Endothelial cell of umbilical vein (primary cell): ENCODE data around the gene GLT8D1. TPM values are rescaled to one million over a fixed set of nuclear protein-coding genes. Genes with fewer than 3 reads are reported as not detected.

ENCODE experiments used
- BruUV-seq: library from RNA; stranded (reverse); fragments of 400-500 nt; replicated peaks from 2 replicates; lab custom pipeline; 2021; lab: Mats Ljungman, UMichigan
- CTCF ChIA-PET: fragments of 300-600, 350-600 bp; sonication (Branson Sonifier 250); formaldehyde crosslinking; loops from one replicate; lab custom pipeline; 2021; ENCODE audit warnings: antibody characterized with exemption, inconsistent platforms; lab: Charles Lee
- POLR2A ChIA-PET: fragments of 300-600, 350-600 bp; sonication (Branson Sonifier 250); formaldehyde crosslinking; loops from one replicate; lab custom pipeline; 2021; ENCODE audit warnings: antibody characterized with exemption, inconsistent platforms; lab: Charles Lee
- DNase-seq: peaks from one replicate; pipeline ENCODE4 v3.0.0-alpha.2; 2011; ENCODE audit warnings: low read depth, low spot score
- FAIRE-seq: peaks from 2 replicates; lab custom pipeline; 2011; peaks lifted over from hg19 to GRCh38; lab: Jason Lieb, UNC
- H2AFZ ChIP-seq: 2 replicates; pipeline ENCODE4 v1.6.0; 2012; ENCODE audit warnings: low read depth, low read length, control low read depth, inconsistent platforms
- H3K27ac ChIP-seq: 2 replicates; pipeline ENCODE4 v1.5.1; 2011; ENCODE audit warnings: low read depth, mild to moderate bottlenecking, control low read depth, low read length, moderate library complexity; ENCODE audit not compliant: insufficient read depth
- H3K27me3 ChIP-seq, 2 experiments: 2 replicates each; pipeline versions ENCODE4 v1.6.0 to v1.6.1; 2011; ENCODE audit warnings: low read length in 2 of 2, mixed read lengths in 1 of 2; ENCODE audit not compliant: control insufficient read depth in 2 of 2, insufficient read depth in 2 of 2
- H3K36me3 ChIP-seq, 2 experiments: 2 replicates in 1 of 2; 3 replicates in 1 of 2; pipeline ENCODE4 v1.5.1; 2011; ENCODE audit warnings: low read length in 2 of 2, mild to moderate bottlenecking in 1 of 2, moderate library complexity in 1 of 2; ENCODE audit not compliant: control insufficient read depth in 2 of 2, insufficient read depth in 2 of 2; ENCODE audit errors: extremely low read depth in 1 of 2
- H3K4me1 ChIP-seq: 3 replicates; pipeline ENCODE4 v1.5.1; 2011; ENCODE audit warnings: mild to moderate bottlenecking, low read length; ENCODE audit not compliant: control insufficient read depth, insufficient read depth; ENCODE audit errors: extremely low read depth
- H3K4me2 ChIP-seq: 2 replicates; pipeline ENCODE4 v1.6.1; 2011; ENCODE audit warnings: low read length, control low read depth, mixed read lengths; ENCODE audit not compliant: insufficient read depth
- H3K4me3 ChIP-seq, 3 experiments: fragments of 200-600 bp in 1 of 3; sonication (generic), shearing (Covaris generic) in 1 of 3; replicated peaks in 1 of 3; 2 replicates each; pipeline ENCODE4 v1.5.1; 2011 to 2016; ENCODE audit warnings: control low read depth in 3 of 3, low read length in 3 of 3, mild to moderate bottlenecking in 2 of 3, inconsistent platforms in 1 of 3, low read depth in 1 of 3, moderate library complexity in 1 of 3; ENCODE audit not compliant: insufficient read depth in 1 of 3
- H3K79me2 ChIP-seq: 2 replicates; pipeline ENCODE4 v1.6.0; 2012; ENCODE audit warnings: low read length, inconsistent platforms; ENCODE audit not compliant: control insufficient read depth, insufficient read depth
- H3K9ac ChIP-seq: replicated peaks from 2 replicates; pipeline ENCODE3; 2011; ENCODE audit warnings: low read length, control low read depth; ENCODE audit not compliant: insufficient read depth; ENCODE audit errors: extremely low read depth
- H3K9me1 ChIP-seq: replicated peaks from 3 replicates; pipeline ENCODE4 v1.6.0; 2011; ENCODE audit warnings: mild to moderate bottlenecking, low read length; ENCODE audit not compliant: control insufficient read depth, insufficient read depth; ENCODE audit errors: extremely low read depth
- H3K9me3 ChIP-seq: replicated peaks from 2 replicates; pipeline ENCODE4 v1.5.1; 2012; ENCODE audit warnings: low read length, inconsistent platforms; ENCODE audit not compliant: control insufficient read depth, insufficient read depth
- H4K20me1 ChIP-seq: replicated peaks from 2 replicates; pipeline ENCODE3; 2011; ENCODE audit warnings: mild to moderate bottlenecking, low read length; ENCODE audit not compliant: control insufficient read depth, insufficient read depth; ENCODE audit errors: extremely low read depth
- EZH2 ChIP-seq: IDR thresholded peaks from 2 replicates; pipeline ENCODE4 v1.6.1; 2012; ENCODE audit warnings: borderline replicate concordance, low read depth, mild to moderate bottlenecking, moderate library complexity, low read length, inconsistent platforms; ENCODE audit not compliant: severe bottlenecking
- FOS ChIP-seq: IDR thresholded peaks from 2 replicates; pipeline ENCODE4 v1.6.1; 2011; ENCODE audit warnings: mild to moderate bottlenecking, low read length, moderate library complexity, borderline replicate concordance; ENCODE audit not compliant: insufficient read depth
- GATA2 ChIP-seq: IDR thresholded peaks from 2 replicates; pipeline ENCODE4 v1.7.0; 2011; ENCODE audit warnings: low read depth, mild to moderate bottlenecking, moderate library complexity, mixed read lengths, low read length; ENCODE audit not compliant: insufficient read length, insufficient read depth
- JUN ChIP-seq: IDR thresholded peaks from 2 replicates; pipeline ENCODE4 v1.6.1; 2011; ENCODE audit warnings: borderline replicate concordance, low read depth; ENCODE audit not compliant: insufficient read length, insufficient read depth
- MAX ChIP-seq: IDR thresholded peaks from 2 replicates; pipeline ENCODE4 v1.6.1; 2011; ENCODE audit not compliant: insufficient read depth, insufficient read length
- MYC ChIP-seq: IDR thresholded peaks from one replicate; pipeline ENCODE4 v1.6.1; 2011; ENCODE audit warnings: mild to moderate bottlenecking, low read depth, low read length
- POLR2A ChIP-seq: IDR thresholded peaks from 2 replicates; pipeline ENCODE4 v1.6.1; 2012; ENCODE audit warnings: low read depth, mild to moderate bottlenecking, control low read depth, low read length
- POLR2AphosphoS5 ChIP-seq: IDR thresholded peaks from 2 replicates; pipeline ENCODE4 v1.6.1; 2012; ENCODE audit warnings: low read depth, mild to moderate bottlenecking, control low read depth, low read length, moderate library complexity; ENCODE audit not compliant: insufficient read depth
- dilution Hi-C: fragments of 300-500 bp; cut with MboI; formaldehyde crosslinking; loops from one replicate; pipeline ENCODE4 v1.15.0; 2019; ENCODE audit warnings: low sequenced_read_pairs; ENCODE audit not compliant: extremely low pct_ligation_motif_present
- intact Hi-C: fragments of 100-400 bp; cut with micrococcal nuclease; formaldehyde crosslinking; loops from one replicate; pipeline ENCODE4 v1.10.0; 2022
- polyA plus RNA-seq, 4 experiments: library from polyadenylated mRNA; depleted of rRNA in 3 of 4; stranded (reverse) in 3 of 4; unstranded in 1 of 4; fragments of >200 nt; gene quantifications; 2 replicates each; pipeline versions ENCODE4 v1.2.1 to v1.2.3, GENCODE V29; 2011 to 2012; ENCODE audit warnings: missing spikeins in 1 of 4
- total RNA-seq: library from RNA; stranded (reverse); gene quantifications from 2 replicates; pipeline ENCODE4 v1.2.3, GENCODE V29; 2021
- TF ChIP-seq, protein P1 (sequence below), 2 donors: IDR thresholded peaks; 1 replicate in 1 of 2; 2 replicates in 1 of 2; pipeline ENCODE4 v1.5.1; 2011; ENCODE audit warnings: low read length in 2 of 2, mild to moderate bottlenecking in 2 of 2, moderate library complexity in 2 of 2, control low read depth in 1 of 2, inconsistent platforms in 1 of 2, low read depth in 1 of 2; ENCODE audit not compliant: insufficient read depth in 1 of 2; ENCODE audit errors: extremely low read depth in 1 of 2

Gene GLT8D1
- total and polyA plus RNA-seq, 2 donors (not counting 3 experiments of a cell fraction or from before 2014, with no cell fraction given): 63.7 to 73.5 TPM

- Histone ChIP-seq H4K20me1 (no peaks in the 10 kb centered on the region), H3K36me3 (peaks cover 9 to 10% of the 10 kb centered on the region in 2 experiments), H3K9me1 (no peaks in the 10 kb centered on the region), H3K27ac (no peak overlapping the region), H3K9me3 (no peaks in the 10 kb centered on the region), H3K4me2 (no peak overlapping the region), H3K79me2 (no peaks in the 10 kb centered on the region), H3K4me1 (no peaks in the 10 kb centered on the region), H3K27me3 (no peaks in the 10 kb centered on the region), H3K4me3 (no peak overlapping the region), H3K9ac (no peak overlapping the region), H2AFZ (no peak overlapping the region)
- CTCF ChIA-PET: no interaction called here
- POLR2A ChIA-PET: no interaction called here
- no TSS peak for BruUV-seq
- FAIRE-seq (no peak), DNase-seq (no peak)
- intact Hi-C loops: no loop called here
- TF ChIP-seq POLR2AphosphoS5 (no peak), EZH2 (no peak), JUN (no peak), POLR2A (no peak), MYC (no peak), FOS (no peak), MAX (no peak), GATA2 (no peak)
- TF ChIP-seq, protein P1, sequence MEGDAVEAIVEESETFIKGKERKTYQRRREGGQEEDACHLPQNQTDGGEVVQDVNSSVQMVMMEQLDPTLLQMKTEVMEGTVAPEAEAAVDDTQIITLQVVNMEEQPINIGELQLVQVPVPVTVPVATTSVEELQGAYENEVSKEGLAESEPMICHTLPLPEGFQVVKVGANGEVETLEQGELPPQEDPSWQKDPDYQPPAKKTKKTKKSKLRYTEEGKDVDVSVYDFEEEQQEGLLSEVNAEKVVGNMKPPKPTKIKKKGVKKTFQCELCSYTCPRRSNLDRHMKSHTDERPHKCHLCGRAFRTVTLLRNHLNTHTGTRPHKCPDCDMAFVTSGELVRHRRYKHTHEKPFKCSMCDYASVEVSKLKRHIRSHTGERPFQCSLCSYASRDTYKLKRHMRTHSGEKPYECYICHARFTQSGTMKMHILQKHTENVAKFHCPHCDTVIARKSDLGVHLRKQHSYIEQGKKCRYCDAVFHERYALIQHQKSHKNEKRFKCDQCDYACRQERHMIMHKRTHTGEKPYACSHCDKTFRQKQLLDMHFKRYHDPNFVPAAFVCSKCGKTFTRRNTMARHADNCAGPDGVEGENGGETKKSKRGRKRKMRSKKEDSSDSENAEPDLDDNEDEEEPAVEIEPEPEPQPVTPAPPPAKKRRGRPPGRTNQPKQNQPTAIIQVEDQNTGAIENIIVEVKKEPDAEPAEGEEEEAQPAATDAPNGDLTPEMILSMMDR (IDR thresholded peaks at IDR 0.05; ENCODE audit: extremely low read depth in 1 of 2, insufficient read depth in 1 of 2, low read depth in 1 of 2, low read length in 2 of 2): no peak
- dilution Hi-C loops: no loop called here
Observed at GRCh38 chr3:52733256-52733891, 27.8 kb upstream of the GLT8D1 start.
